Measurements from ENCODE around the gene TRIM44. TPM values are rescaled to one million over a fixed set of nuclear protein-coding genes. Genes with fewer than 3 reads are reported as not detected.

Gene TRIM44
- total and polyA plus RNA-seq, 10 of the 15 experiments (the other 5 are each of a cell fraction or from before 2014, with no cell fraction given), result 6.7 to 93.0 (median 27.6) TPM

DNA sequence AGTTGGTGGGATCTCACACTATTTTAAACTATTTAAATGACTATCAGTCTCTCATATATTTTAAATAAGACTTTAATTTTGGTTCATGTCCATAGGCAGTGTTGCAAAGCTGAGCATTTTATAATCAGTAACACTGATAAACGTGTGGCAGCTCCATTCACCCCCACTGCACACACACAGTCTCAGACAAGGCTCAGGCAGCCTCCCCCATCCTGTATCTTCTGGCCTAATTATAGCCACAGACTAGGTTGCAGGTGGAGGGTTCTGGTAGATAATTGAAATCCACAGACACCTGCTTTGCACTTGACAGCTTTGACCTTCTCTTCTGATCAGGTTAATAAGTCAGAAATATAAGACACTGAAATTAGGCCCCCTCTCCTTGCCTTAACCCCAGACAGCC lies 162.8 kb downstream of the TRIM44 start:
- FAIRE-seq, result no peak
- H3K4me1 ChIP-seq (ENCODE audit: control insufficient read depth, insufficient read depth, low read length), result no peaks in the 10 kb centered on the region
- ChIA-PET SMC1A (ENCODE audit: uncharacterized antibody, unreplicated experiment) (interaction anchor here (0.5 to 5.0 kb wide), 4 partner anchors 20 to 307 kb away, joined by 3 to 58 read pairs (median 4); no protein-coding TSS in a partner anchor), RAD21 (ENCODE audit: unreplicated experiment) (interaction anchor here (1.0 kb wide), 1 partner anchor 210 kb away, joined by 3 read pairs; no protein-coding TSS in a partner anchor), POLR2A (no interaction called here), CTCF (interaction anchor here (1.3 to 1.7 kb wide), 2 partner anchors 216 to 441 kb away, joined by 4 to 5 read pairs; no protein-coding TSS in a partner anchor)
- DNase-seq (ENCODE audit: low read depth, low spot score), result no peak
- H3K9ac ChIP-seq (ENCODE audit: control insufficient read depth, insufficient read depth, low read length), result no peak overlapping the region
- H3K4me2 ChIP-seq (ENCODE audit: control insufficient read depth, insufficient read depth), result no peak overlapping the region
- no peak overlapping the region for H3K4me3 ChIP-seq
- no peak overlapping the region for H2AFZ ChIP-seq (ENCODE audit: control insufficient read depth, low read depth, low read length)
- intact Hi-C loops (cut with micrococcal nuclease; ENCODE audit: unreplicated experiment), result no loop called here
- no peak overlapping the region for H3K27ac ChIP-seq (ENCODE audit: control insufficient read depth, insufficient read depth)
- H3K9me3 ChIP-seq (replicated peaks; ENCODE audit: control insufficient read depth, insufficient read depth, low read length), result no peaks in the 10 kb centered on the region
- ATAC-seq, result no peak
- in situ Hi-C loops (cut with MboI), result no loop called here
- no peak for TF ChIP-seq CBX3 (IDR thresholded peaks at IDR 0.05; ENCODE audit: borderline replicate concordance, low read depth)
- no peak for TF ChIP-seq HDAC6 (IDR thresholded peaks at IDR 0.05; ENCODE audit: unreplicated experiment)
- TF ChIP-seq BMI1 (IDR thresholded peaks at IDR 0.05; ENCODE audit: borderline replicate concordance), result no peak
- TF ChIP-seq, protein P1, sequence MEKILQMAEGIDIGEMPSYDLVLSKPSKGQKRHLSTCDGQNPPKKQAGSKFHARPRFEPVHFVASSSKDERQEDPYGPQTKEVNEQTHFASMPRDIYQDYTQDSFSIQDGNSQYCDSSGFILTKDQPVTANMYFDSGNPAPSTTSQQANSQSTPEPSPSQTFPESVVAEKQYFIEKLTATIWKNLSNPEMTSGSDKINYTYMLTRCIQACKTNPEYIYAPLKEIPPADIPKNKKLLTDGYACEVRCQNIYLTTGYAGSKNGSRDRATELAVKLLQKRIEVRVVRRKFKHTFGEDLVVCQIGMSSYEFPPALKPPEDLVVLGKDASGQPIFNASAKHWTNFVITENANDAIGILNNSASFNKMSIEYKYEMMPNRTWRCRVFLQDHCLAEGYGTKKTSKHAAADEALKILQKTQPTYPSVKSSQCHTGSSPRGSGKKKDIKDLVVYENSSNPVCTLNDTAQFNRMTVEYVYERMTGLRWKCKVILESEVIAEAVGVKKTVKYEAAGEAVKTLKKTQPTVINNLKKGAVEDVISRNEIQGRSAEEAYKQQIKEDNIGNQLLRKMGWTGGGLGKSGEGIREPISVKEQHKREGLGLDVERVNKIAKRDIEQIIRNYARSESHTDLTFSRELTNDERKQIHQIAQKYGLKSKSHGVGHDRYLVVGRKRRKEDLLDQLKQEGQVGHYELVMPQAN (conservative IDR thresholded peaks at IDR 0.05), result no peak
- no peak for TF ChIP-seq TCF3 (IDR thresholded peaks at IDR 0.05; ENCODE audit: borderline replicate concordance, insufficient read depth, low read depth, low read length)
- no peak for TF ChIP-seq RUNX3 (IDR thresholded peaks at IDR 0.05; ENCODE audit: low read length)
- TF ChIP-seq FOXM1 (IDR thresholded peaks at IDR 0.05; ENCODE audit: low read depth, low read length), result no peak
- no peak for TF ChIP-seq IKZF1 (conservative IDR thresholded peaks at IDR 0.05)
- no peak for TF ChIP-seq MTA3 (IDR thresholded peaks at IDR 0.05; ENCODE audit: borderline replicate concordance, low read length)
- 0% methylated on average over 1 of the region's 1 CpG for WGBS (ENCODE audit: insufficient coverage, insufficient replicate concordance, low lambda C conversion rate, missing lambda C conversion rate)
- H3K36me3 ChIP-seq (ENCODE audit: control insufficient read depth in 2 of 2, insufficient read depth in 2 of 2, low read length in 1 of 2), result no peaks in the 10 kb centered on the region
- H4K20me1 ChIP-seq (ENCODE audit: control insufficient read depth, insufficient read depth), result no peaks in the 10 kb centered on the region
- no peaks in the 10 kb centered on the region for H3K79me2 ChIP-seq (ENCODE audit: control insufficient read depth, insufficient read depth, low read length)
- no TSS peak for BruUV-seq (replicated peaks)
- H3K27me3 ChIP-seq (replicated peaks in 1 of 2; ENCODE audit: control insufficient read depth in 2 of 2, insufficient read depth in 2 of 2, low read length in 1 of 2), result no peaks in the 10 kb centered on the region
